Muscle layer of duodenum (tissue), 2 donors: ENCODE data around the gene PLA2G2D.
A peak's percentile ranks its signal among the peaks of the same experiment; 100 is the strongest.

Source experiments
- H3K27ac ChIP-seq: one replicate; pipeline ENCODE4 v1.7.0; 2013; ENCODE audit warnings: mild to moderate bottlenecking, low read length
- H3K27me3 ChIP-seq: one replicate; pipeline ENCODE4 v1.7.0; 2013; ENCODE audit warnings: low read depth, mild to moderate bottlenecking, control low read depth, low read length
- H3K36me3 ChIP-seq, 2 donors: one replicate each; pipeline ENCODE4 v1.7.0; 2013; ENCODE audit warnings: low read length in 2 of 2, control low read depth in 1 of 2, mild to moderate bottlenecking in 1 of 2; ENCODE audit not compliant: insufficient read depth in 2 of 2, control insufficient read depth in 1 of 2
- H3K4me1 ChIP-seq, 2 donors: one replicate each; pipeline ENCODE4 v1.7.0; 2013; ENCODE audit warnings: low read length in 2 of 2, mild to moderate bottlenecking in 2 of 2, control low read depth in 1 of 2, moderate library complexity in 1 of 2; ENCODE audit not compliant: insufficient read depth in 2 of 2, control insufficient read depth in 1 of 2
- H3K4me3 ChIP-seq, 2 donors: one replicate each; pipeline ENCODE4 v1.7.0; 2013; ENCODE audit warnings: low read length in 2 of 2, low read depth in 1 of 2, mild to moderate bottlenecking in 1 of 2
- H3K9me3 ChIP-seq, 2 donors: one replicate each; pipeline ENCODE4 v1.7.0; 2013; ENCODE audit warnings: low read length in 2 of 2, control low read depth in 1 of 2, mild to moderate bottlenecking in 1 of 2; ENCODE audit not compliant: control insufficient read depth in 1 of 2
- donor health status: healthy.

PLA2G2D gene

DNA sequence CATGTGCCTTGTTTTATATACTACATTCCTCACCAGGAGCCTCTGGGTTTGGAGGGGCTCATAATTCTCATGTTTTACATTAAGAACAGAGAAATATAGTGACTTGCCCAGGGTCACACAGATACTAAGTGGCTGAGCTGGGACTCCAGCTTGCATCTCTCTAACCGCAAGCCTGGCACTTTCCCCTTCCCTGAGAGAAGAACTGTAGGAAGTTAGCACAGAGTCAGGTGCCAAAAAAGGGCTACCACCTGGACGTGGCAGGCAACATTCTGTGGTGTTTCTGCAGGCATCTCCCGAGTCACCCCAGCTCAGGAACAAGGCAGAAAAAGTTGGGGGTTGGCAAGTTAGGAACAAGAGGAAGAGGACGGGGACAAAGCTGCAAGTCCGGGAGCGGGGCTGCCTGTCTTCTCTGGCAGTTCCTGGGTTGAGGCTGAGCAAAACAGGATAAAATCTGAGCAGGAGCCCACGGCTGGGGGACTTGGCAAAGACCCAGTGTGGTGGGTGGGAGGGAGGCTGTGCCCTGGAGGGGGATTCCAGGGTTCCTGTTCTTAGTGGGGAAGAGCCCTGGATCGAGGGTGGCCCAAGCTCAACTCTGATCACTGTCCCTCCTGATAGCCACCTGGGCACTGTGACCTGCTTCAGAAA is 39.6 kb downstream of the PLA2G2D start:
- no peak overlapping the region for H3K4me3 ChIP-seq
- H3K4me1 ChIP-seq = no peaks in the 10 kb centered on the region
- H3K9me3 ChIP-seq = no peaks in the 10 kb centered on the region
- H3K27ac ChIP-seq = no peak overlapping the region
- no peaks in the 10 kb centered on the region for H3K36me3 ChIP-seq
- H3K27me3 ChIP-seq = no peaks in the 10 kb centered on the region

GRCh38 chr1:20078711-20079110 is 40.6 kb downstream of the PLA2G2D start:
- Histone ChIP-seq H3K9me3 (no peaks in the 10 kb centered on the region), H3K4me1 (no peaks in the 10 kb centered on the region)

DNA sequence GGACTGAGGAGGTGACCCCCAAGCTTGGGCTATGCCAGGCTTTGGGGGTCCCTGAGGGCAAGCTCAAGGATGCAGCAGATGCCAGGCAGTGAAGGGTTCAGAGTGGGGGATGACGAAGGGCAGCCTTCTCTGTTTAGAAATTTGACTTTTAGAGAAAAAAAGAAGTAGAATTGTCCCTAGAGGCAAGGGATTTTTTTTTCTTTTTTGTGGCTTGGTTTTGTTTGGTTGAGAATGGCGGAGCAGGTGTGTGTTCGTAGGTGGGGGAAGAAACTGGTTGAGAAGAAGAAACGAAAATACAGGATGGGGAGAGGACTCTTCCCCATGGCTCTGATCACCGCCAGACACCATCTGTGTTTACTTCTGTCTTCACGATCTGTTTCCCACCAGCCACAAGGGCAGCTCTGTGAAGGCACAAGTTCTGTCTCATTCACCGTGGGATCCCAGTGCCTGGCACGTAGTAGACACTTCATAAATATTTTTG is 41.1 kb downstream of the PLA2G2D start:
- H3K27me3 ChIP-seq = no peaks in the 10 kb centered on the region
- no peaks in the 10 kb centered on the region for H3K36me3 ChIP-seq
- H3K4me1 ChIP-seq = no peaks in the 10 kb centered on the region
- no peak overlapping the region for H3K27ac ChIP-seq
- no peak overlapping the region for H3K4me3 ChIP-seq
- H3K9me3 ChIP-seq = no peaks in the 10 kb centered on the region

More at GRCh38 chr1:20078711-20079110, 40.6 kb downstream of the PLA2G2D start:
- H3K27ac ChIP-seq = no peak overlapping the region
- no peaks in the 10 kb centered on the region for H3K36me3 ChIP-seq
- no peaks in the 10 kb centered on the region for H3K27me3 ChIP-seq
- H3K4me3 ChIP-seq = no peak overlapping the region

DNA sequence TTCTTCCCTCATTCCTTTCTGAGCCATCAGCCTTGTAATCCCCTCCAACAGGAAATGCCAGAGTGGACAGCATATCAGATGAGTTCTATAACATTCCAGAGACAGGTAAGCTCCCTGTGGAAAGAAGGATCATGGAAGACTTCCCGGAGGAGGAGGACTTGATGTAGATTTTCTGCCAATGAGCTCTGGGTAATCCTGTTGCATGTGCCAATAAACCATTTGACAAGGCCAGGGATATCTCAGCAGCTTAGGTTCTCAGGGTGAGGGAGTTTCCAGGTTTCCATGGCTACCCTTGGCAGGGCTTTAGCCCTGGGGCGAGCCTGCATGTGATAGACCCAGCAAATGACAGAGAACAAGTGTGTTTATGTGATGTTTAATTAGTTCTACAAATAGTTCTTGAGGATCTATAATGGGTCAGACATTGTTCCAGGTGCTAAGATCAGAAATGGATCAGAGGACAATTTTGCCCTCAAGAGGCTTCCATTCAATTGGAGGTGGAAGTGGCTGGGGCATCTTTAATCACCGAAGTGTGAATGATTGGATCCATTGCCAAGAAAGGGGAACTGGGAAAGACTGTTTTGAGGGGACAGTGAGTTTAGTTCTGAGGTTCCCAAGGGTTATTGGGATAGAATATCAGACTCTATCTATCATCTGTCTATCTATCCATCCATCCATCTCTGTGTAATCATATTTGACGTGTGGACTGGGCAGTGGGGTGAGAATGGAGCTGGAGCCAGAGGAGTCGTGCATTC is 42.5 kb downstream of the PLA2G2D start:
- H3K27me3 ChIP-seq = no peaks in the 10 kb centered on the region
- H3K9me3 ChIP-seq = no peaks in the 10 kb centered on the region
- no peaks in the 10 kb centered on the region for H3K36me3 ChIP-seq
- no peaks in the 10 kb centered on the region for H3K4me1 ChIP-seq
- H3K4me3 ChIP-seq = no peak overlapping the region
- no peak overlapping the region for H3K27ac ChIP-seq

- H3K4me1 ChIP-seq = no peaks in the 10 kb centered on the region
- no peaks in the 10 kb centered on the region for H3K27me3 ChIP-seq
- H3K4me3 ChIP-seq = no peak overlapping the region
- no peaks in the 10 kb centered on the region for H3K9me3 ChIP-seq
- H3K27ac ChIP-seq = no peak overlapping the region
- no peaks in the 10 kb centered on the region for H3K36me3 ChIP-seq
Observed at GRCh38 chr1:20076223-20076622, 43.1 kb downstream of the PLA2G2D start.

DNA sequence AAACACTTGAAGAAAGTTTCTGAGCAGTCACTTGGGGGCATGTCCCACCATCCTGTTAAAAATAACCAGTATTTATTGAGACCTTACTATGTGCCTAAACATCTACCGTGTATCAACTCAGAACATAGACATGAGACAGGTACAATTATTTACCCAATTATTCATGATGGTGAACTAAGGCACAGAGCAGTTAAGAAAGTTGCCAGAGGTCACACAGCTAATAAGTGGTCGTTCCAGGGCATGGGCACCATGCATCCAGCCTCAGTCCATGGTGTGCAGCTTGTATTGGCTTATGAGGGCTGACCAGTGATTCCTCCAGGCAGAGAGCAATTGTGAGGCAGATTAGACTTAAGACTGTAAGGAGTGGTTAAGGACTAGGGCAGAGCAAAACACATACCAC is 44.0 kb downstream of the PLA2G2D start:
- Histone ChIP-seq H3K27me3 (no peaks in the 10 kb centered on the region), H3K4me1 (peaks cover 0 to 5% of the 10 kb centered on the region in 2 donors), H3K9me3 (no peaks in the 10 kb centered on the region), H3K36me3 (no peaks in the 10 kb centered on the region), H3K4me3 (no peak overlapping the region), H3K27ac (no peak overlapping the region)

DNA sequence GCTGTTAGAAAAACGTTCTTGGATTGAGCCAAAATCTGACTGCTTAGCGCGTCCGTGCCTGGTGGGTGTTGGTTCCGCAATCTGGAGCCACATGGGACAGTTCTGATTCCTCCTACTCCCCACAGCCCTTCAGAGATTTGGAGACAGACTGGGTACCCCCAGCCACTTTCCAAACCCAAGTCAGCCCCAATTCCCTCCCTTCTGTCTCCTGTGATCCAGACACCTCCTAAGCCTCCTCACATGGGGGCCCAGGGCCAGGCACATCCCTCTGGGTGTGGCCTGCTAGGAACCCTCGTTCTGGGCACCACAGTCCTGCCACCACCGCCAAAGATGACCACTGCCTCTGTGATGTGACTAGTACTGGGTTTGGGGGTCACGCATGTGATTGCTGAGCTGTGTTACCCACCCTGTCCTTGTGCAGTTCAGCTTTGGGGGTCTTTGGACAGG is 44.6 kb downstream of the PLA2G2D start:
- Histone ChIP-seq H3K4me1 (peaks cover 0 to 10% of the 10 kb centered on the region in 2 donors), H3K27me3 (no peaks in the 10 kb centered on the region), H3K27ac (no peak overlapping the region), H3K4me3 (no peak overlapping the region), H3K36me3 (no peaks in the 10 kb centered on the region), H3K9me3 (no peaks in the 10 kb centered on the region)

- peaks cover 0 to 15% of the 10 kb centered on the region in 2 donors for H3K4me1 ChIP-seq
- no peaks in the 10 kb centered on the region for H3K36me3 ChIP-seq
- no peaks in the 10 kb centered on the region for H3K9me3 ChIP-seq
- H3K4me3 ChIP-seq = no peak overlapping the region
- no peaks in the 10 kb centered on the region for H3K27me3 ChIP-seq
- H3K27ac ChIP-seq = no peak overlapping the region
Observed at GRCh38 chr1:20074055-20074724, 45.1 kb downstream of the PLA2G2D start.

DNA sequence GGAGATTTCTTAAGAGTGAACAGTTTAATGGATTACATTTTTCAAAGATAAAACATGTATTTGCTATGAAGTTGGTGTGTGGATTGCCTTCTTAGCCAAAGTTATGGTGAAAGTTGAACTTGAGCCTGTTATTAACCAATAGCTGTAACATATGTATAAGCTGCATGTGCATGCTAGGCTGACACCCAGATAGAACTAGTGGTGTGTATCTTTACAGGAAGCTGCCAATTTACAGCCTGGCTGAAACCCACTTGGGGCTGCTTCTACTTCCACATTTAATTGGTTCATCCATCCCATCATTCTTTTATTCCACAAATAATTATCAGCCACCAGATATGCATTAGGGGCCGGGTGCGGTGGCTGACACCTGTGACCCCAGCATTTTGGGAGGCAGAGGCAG is 46.1 kb downstream of the PLA2G2D start:
- Histone ChIP-seq H3K9me3 (no peaks in the 10 kb centered on the region), H3K27ac (no peak overlapping the region), H3K27me3 (no peaks in the 10 kb centered on the region), H3K4me1 (peaks cover 0 to 18% of the 10 kb centered on the region in 2 donors), H3K4me3 (no peak overlapping the region), H3K36me3 (no peaks in the 10 kb centered on the region)

DNA sequence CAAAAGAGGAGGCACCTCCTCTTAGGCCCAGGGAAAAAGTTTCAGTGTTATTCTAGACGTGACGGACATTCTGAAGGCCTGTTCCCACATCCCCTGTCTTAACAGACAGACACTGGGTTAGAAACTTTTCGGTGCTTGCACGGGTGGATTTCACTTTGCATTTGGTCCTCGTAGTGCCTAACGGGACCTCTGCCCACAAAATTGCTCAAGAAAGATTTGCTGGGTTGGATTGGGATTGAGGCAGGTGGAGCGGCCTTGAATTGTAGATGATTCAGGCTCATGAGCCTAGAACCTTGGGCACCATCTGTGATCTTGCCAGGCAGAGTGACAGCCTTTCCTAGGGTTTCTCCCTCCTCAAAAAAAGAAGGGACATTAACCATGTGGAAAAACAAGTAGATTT is 46.6 kb downstream of the PLA2G2D start:
- Histone ChIP-seq H3K27me3 (no peaks in the 10 kb centered on the region), H3K4me1 (peaks cover 0 to 18% of the 10 kb centered on the region in 2 donors), H3K27ac (no peak overlapping the region), H3K4me3 (no peak overlapping the region), H3K36me3 (no peaks in the 10 kb centered on the region), H3K9me3 (no peaks in the 10 kb centered on the region)

DNA sequence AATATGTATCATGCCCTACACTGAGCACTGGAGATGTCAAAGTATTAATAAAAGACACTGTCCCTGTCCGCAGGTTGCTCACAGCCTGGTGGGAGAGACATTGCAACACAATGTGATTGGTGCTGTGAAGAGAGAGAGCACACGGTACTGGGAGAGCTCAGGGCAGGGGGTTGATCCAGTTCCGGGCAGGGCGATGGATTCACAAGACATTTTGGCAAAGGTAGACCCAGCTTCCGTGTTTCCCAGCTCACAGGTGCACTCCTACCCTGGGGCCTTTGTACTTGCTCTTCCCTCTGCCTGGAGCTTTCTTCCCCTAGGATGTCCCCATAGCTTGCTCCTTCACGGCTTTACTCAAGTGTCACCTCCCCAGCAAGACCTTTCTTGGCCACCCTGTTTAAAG is 47.9 kb downstream of the PLA2G2D start:
- Histone ChIP-seq H3K4me3 (peak overlapping the region in 1 of 2 donors; percentile 51), H3K36me3 (no peaks in the 10 kb centered on the region), H3K9me3 (no peaks in the 10 kb centered on the region), H3K27ac (no peak overlapping the region), H3K27me3 (no peaks in the 10 kb centered on the region), H3K4me1 (peaks cover 0 to 18% of the 10 kb centered on the region in 2 donors)
